A673 (cell line): ENCODE measurements around the gene ATP9A. TPM values are rescaled to one million over a fixed set of nuclear protein-coding genes. Genes with fewer than 3 reads are reported as not detected.

Experiments used
- BruUV-seq: library from RNA; stranded (reverse); fragments of 400-500 nt; replicated peaks from 2 replicates; lab custom pipeline; 2021; lab: Mats Ljungman, UMichigan
- CTCF ChIA-PET: fragments of 300-600 bp; sonication (Branson Sonifier 250); formaldehyde crosslinking; loops from one replicate; lab custom pipeline; 2022; ENCODE audit warnings: antibody characterized with exemption; lab: Charles Lee
- POLR2A ChIA-PET: fragments of 300-600 bp; sonication (Branson Sonifier 250); formaldehyde crosslinking; loops from one replicate; lab custom pipeline; 2022; ENCODE audit warnings: antibody characterized with exemption; ENCODE audit not compliant: low non-redundant PET; lab: Charles Lee
- DNase-seq: peaks from one replicate; pipeline ENCODE4 v3.0.0-alpha.2; 2015; ENCODE audit warnings: low spot score
- H3K27ac ChIP-seq: fragments of 200-600 bp; sonication (generic); 2 replicates; pipeline ENCODE4 v1.5.1; 2016; ENCODE audit warnings: mixed run types, low read depth, mild to moderate bottlenecking, mixed read lengths, antibody characterized with exemption, low read length; ENCODE audit not compliant: poor library complexity, severe bottlenecking
- H3K27me3 ChIP-seq: fragments of 200-600 bp; sonication (generic); replicated peaks from 2 replicates; pipeline ENCODE4 v1.6.1; 2017; ENCODE audit warnings: mixed run types, low read depth, mild to moderate bottlenecking, mixed read lengths, antibody characterized with exemption, low read length; ENCODE audit not compliant: insufficient read depth, poor library complexity
- H3K36me3 ChIP-seq: fragments of 200-600 bp; sonication (generic); 2 replicates; pipeline ENCODE4 v1.6.1; 2016; ENCODE audit warnings: mixed run types, mild to moderate bottlenecking, mixed read lengths, antibody characterized with exemption, low read length; ENCODE audit not compliant: insufficient read depth, poor library complexity, severe bottlenecking
- H3K4me1 ChIP-seq: fragments of 200-600 bp; sonication (generic); 2 replicates; pipeline ENCODE4 v1.6.1; 2017; ENCODE audit warnings: mixed run types, mild to moderate bottlenecking, mixed read lengths, antibody characterized with exemption, low read length; ENCODE audit not compliant: insufficient read depth, poor library complexity, severe bottlenecking
- H3K4me3 ChIP-seq: fragments of 200-600 bp; sonication (generic); 2 replicates; pipeline ENCODE4 v1.5.1; 2016; ENCODE audit warnings: low read depth, mixed run types, mild to moderate bottlenecking, mixed read lengths, low read length; ENCODE audit not compliant: poor library complexity, severe bottlenecking
- H3K9me3 ChIP-seq: fragments of 200-600 bp; sonication (generic); 2 replicates; pipeline ENCODE4 v1.6.1; 2016; ENCODE audit warnings: mixed run types, low read depth, mild to moderate bottlenecking, mixed read lengths, antibody characterized with exemption, low read length; ENCODE audit not compliant: poor library complexity, severe bottlenecking
- CTCF ChIP-seq: fragments of 300-800, 200-600 bp; sonication (generic); conservative IDR thresholded peaks from 2 replicates; pipeline ENCODE4 v1.5.1; 2017; ENCODE audit warnings: low read depth, mild to moderate bottlenecking, antibody characterized with exemption, low read length, moderate library complexity, mixed read lengths
- EZH2 ChIP-seq: fragments of 200-600 bp; sonication (generic); IDR thresholded peaks from 2 replicates; pipeline ENCODE4 v1.6.1; 2017; ENCODE audit warnings: borderline replicate concordance, low read depth, mild to moderate bottlenecking, mixed read lengths, antibody characterized with exemption, low read length; ENCODE audit not compliant: poor library complexity, severe bottlenecking
- intact Hi-C: fragments of 100-400 bp; cut with micrococcal nuclease; formaldehyde crosslinking; loops from one replicate; pipeline ENCODE4 v1.10.0; 2022; ENCODE audit not compliant: unreplicated experiment
- total RNA-seq: library from RNA; stranded (reverse); gene quantifications from 2 replicates; pipeline ENCODE4 v1.2.3, GENCODE V29; 2021

ATP9A gene
- total RNA-seq, 1 experiment from 2014 or later: 31.2 TPM

- DNase-seq: no peak
- Histone ChIP-seq H3K27me3 (no peaks in the 10 kb centered on the region), H3K27ac (no peak overlapping the region), H3K4me1 (no peaks in the 10 kb centered on the region), H3K4me3 (no peak overlapping the region), H3K36me3 (no peaks in the 10 kb centered on the region), H3K9me3 (no peaks in the 10 kb centered on the region)
- ChIA-PET CTCF (no interaction called here), POLR2A (no interaction called here)
- intact Hi-C loops: no loop called here
- no TSS peak for BruUV-seq
- TF ChIP-seq EZH2: no peak
- TF ChIP-seq CTCF: no peak
These were observed 185.1 kb downstream of the ATP9A start for GRCh38 chr20:51583073-51583472.

- intact Hi-C loops: no loop called here
- no TSS peak for BruUV-seq
- no peak overlapping the region for H3K27ac ChIP-seq
- no peak overlapping the region for H3K4me3 ChIP-seq
- TF ChIP-seq CTCF: no peak
- no peak for TF ChIP-seq EZH2
- H3K36me3 ChIP-seq: no peaks in the 10 kb centered on the region
- CTCF ChIA-PET: no interaction called here
- POLR2A ChIA-PET: no interaction called here
- H3K27me3 ChIP-seq: no peaks in the 10 kb centered on the region
- no peak for DNase-seq
- no peaks in the 10 kb centered on the region for H3K9me3 ChIP-seq
- no peaks in the 10 kb centered on the region for H3K4me1 ChIP-seq
These were observed 186.6 kb downstream of the ATP9A start for GRCh38 chr20:51581571-51581970.

- Histone ChIP-seq H3K27ac (no peak overlapping the region), H3K9me3 (no peaks in the 10 kb centered on the region), H3K36me3 (no peaks in the 10 kb centered on the region), H3K4me3 (no peak overlapping the region), H3K4me1 (no peaks in the 10 kb centered on the region), H3K27me3 (no peaks in the 10 kb centered on the region)
- intact Hi-C loops: no loop called here
- TF ChIP-seq CTCF: no peak
- no peak for TF ChIP-seq EZH2
- no TSS peak for BruUV-seq
- DNase-seq: no peak
- POLR2A ChIA-PET: no interaction called here
- CTCF ChIA-PET: no interaction called here
These were observed 189.1 kb downstream of the ATP9A start for GRCh38 chr20:51579137-51579536.
